ENCODE measurements around the gene ACTMAP. TPM values are rescaled to one million over a fixed set of nuclear protein-coding genes. Genes with fewer than 3 reads are reported as not detected.

ACTMAP gene
- total RNA-seq, 2 experiments from 2014 or later: 5.0 to 54.8 TPM

GRCh38 chr19:40704491-40705361 lies 45.6 kb downstream of the ACTMAP start:
- POLR2A ChIA-PET: no interaction called here
- H3K4me3 ChIP-seq (ENCODE audit: low read depth, low read length, poor library complexity, severe bottlenecking): no peak overlapping the region

GRCh38 chr19:40703029-40703755 lies 47.1 kb downstream of the ACTMAP start:
- Histone ChIP-seq H3K9me2 (ENCODE audit: insufficient read depth, low read length) (no peaks in the 10 kb centered on the region), H3K4me2 (ENCODE audit: low read length) (no peak overlapping the region), H3K79me2 (ENCODE audit: insufficient read depth, low read depth, low read length) (no peaks in the 10 kb centered on the region), H3K9me3 (ENCODE audit: low read length) (no peaks in the 10 kb centered on the region), H2AFZ (ENCODE audit: low read length) (no peak overlapping the region), H3K36me3 (ENCODE audit: insufficient read depth, low read length) (peaks cover 35% of the 10 kb centered on the region), H3K27ac (ENCODE audit: low read depth, low read length, poor library complexity, severe bottlenecking) (no peak overlapping the region), H3K4me3 (ENCODE audit: low read depth, low read length, poor library complexity, severe bottlenecking) (no peak overlapping the region), H3K4me1 (ENCODE audit: insufficient read depth, low read length, poor library complexity, severe bottlenecking) (no peaks in the 10 kb centered on the region), H4K20me1 (ENCODE audit: insufficient read depth, low read length) (no peaks in the 10 kb centered on the region)
- intact Hi-C loops (cut with micrococcal nuclease; ENCODE audit: unreplicated experiment): no loop called here
- TF ChIP-seq EZH2phosphoT487 (IDR thresholded peaks at IDR 0.05; ENCODE audit: borderline replicate concordance, low read depth, low read length) (no peak), CTCF (conservative IDR thresholded peaks at IDR 0.05; ENCODE audit: low read length) (no peak)
- ChIA-PET CTCF (ENCODE audit: unreplicated experiment) (no interaction called here), POLR2A (no interaction called here)
- no peak for DNase-seq (ENCODE audit: low spot score)
- BruUV-seq (replicated peaks): no TSS peak

More at GRCh38 chr19:40704491-40705361, 45.6 kb downstream of the ACTMAP start:
- DNase-seq (ENCODE audit: low spot score): no peak
- CTCF ChIA-PET (ENCODE audit: unreplicated experiment): no interaction called here
- Histone ChIP-seq H3K4me2 (ENCODE audit: low read length) (no peak overlapping the region), H3K4me1 (ENCODE audit: insufficient read depth, low read length, poor library complexity, severe bottlenecking) (no peaks in the 10 kb centered on the region), H3K9me3 (ENCODE audit: low read length) (no peaks in the 10 kb centered on the region), H3K36me3 (ENCODE audit: insufficient read depth, low read length) (peaks cover 50% of the 10 kb centered on the region), H3K9me2 (ENCODE audit: insufficient read depth, low read length) (no peaks in the 10 kb centered on the region), H3K27ac (ENCODE audit: low read depth, low read length, poor library complexity, severe bottlenecking) (no peak overlapping the region), H3K79me2 (ENCODE audit: insufficient read depth, low read depth, low read length) (no peaks in the 10 kb centered on the region), H2AFZ (ENCODE audit: low read length) (no peak overlapping the region), H4K20me1 (ENCODE audit: insufficient read depth, low read length) (no peaks in the 10 kb centered on the region)
- no TSS peak for BruUV-seq (replicated peaks)
- TF ChIP-seq CTCF (conservative IDR thresholded peaks at IDR 0.05; ENCODE audit: low read length) (no peak), EZH2phosphoT487 (IDR thresholded peaks at IDR 0.05; ENCODE audit: borderline replicate concordance, low read depth, low read length) (no peak)
- intact Hi-C loops (cut with micrococcal nuclease; ENCODE audit: unreplicated experiment): no loop called here

All from OCI-LY7 (cell line).